Neuronal stem cell (in vitro differentiated cells): Measurements from ENCODE around the gene TMEM135.

Experiments
- DNase-seq: peaks from one replicate; pipeline ENCODE4 v3.0.0-alpha.2; 2013; ENCODE audit warnings: low spot score
- H2AFZ ChIP-seq: one replicate; pipeline ENCODE4 v1.6.1; 2013; ENCODE audit warnings: mild to moderate bottlenecking, low read length, inconsistent platforms
- H2AK5ac ChIP-seq: 2 replicates; pipeline ENCODE4 v1.6.1; 2013; ENCODE audit warnings: low read depth, mild to moderate bottlenecking, inconsistent platforms, low read length, moderate library complexity, mixed read lengths
- H2BK120ac ChIP-seq: 2 replicates; pipeline ENCODE4 v1.6.1; 2013; ENCODE audit warnings: low read depth, mild to moderate bottlenecking, inconsistent platforms, low read length, moderate library complexity, mixed read lengths
- H2BK12ac ChIP-seq: one replicate; pipeline ENCODE4 v1.6.1; 2013; ENCODE audit warnings: low read length, inconsistent platforms
- H2BK15ac ChIP-seq: 2 replicates; pipeline ENCODE4 v1.6.1; 2013; ENCODE audit warnings: mild to moderate bottlenecking, low read length, inconsistent platforms, mixed read lengths
- H2BK5ac ChIP-seq: one replicate; pipeline ENCODE4 v1.6.1; 2013; ENCODE audit warnings: inconsistent platforms, mild to moderate bottlenecking, low read length, moderate library complexity
- H3K14ac ChIP-seq: one replicate; pipeline ENCODE4 v1.6.1; 2013; ENCODE audit warnings: low read length, inconsistent platforms
- H3K18ac ChIP-seq: 2 replicates; pipeline ENCODE4 v1.6.1; 2013; ENCODE audit warnings: low read length, inconsistent platforms
- H3K23ac ChIP-seq: 2 replicates; pipeline ENCODE4 v1.6.1; 2013; ENCODE audit warnings: low read depth, mild to moderate bottlenecking, mixed read lengths, low read length, inconsistent platforms; ENCODE audit not compliant: poor library complexity
- H3K27ac ChIP-seq: replicated peaks from 3 replicates; pipeline ENCODE4 v1.5.1; 2013; ENCODE audit warnings: low read length, inconsistent platforms
- H3K27me3 ChIP-seq, 3 experiments: 2 replicates each; pipeline ENCODE4 v1.6.1; 2013; ENCODE audit warnings: low read length in 3 of 3, mild to moderate bottlenecking in 2 of 3, inconsistent platforms in 1 of 3, low read depth in 1 of 3, mixed read lengths in 1 of 3, moderate library complexity in 1 of 3; ENCODE audit not compliant: control insufficient read depth in 3 of 3, insufficient read depth in 3 of 3
- H3K36me3 ChIP-seq, 2 donors: replicated peaks in 1 of 2; 2 replicates each; pipeline ENCODE4 v1.6.1; 2013; ENCODE audit warnings: low read length in 2 of 2; ENCODE audit not compliant: control insufficient read depth in 2 of 2, insufficient read depth in 2 of 2
- H3K4ac ChIP-seq: 2 replicates; pipeline ENCODE4 v1.6.1; 2013; ENCODE audit warnings: inconsistent platforms, mild to moderate bottlenecking, low read length, moderate library complexity
- H3K4me1 ChIP-seq, 2 donors: 1 replicate in 1 of 2; 2 replicates in 1 of 2; pipeline ENCODE4 v1.6.1; 2013; ENCODE audit warnings: low read length in 2 of 2, low read depth in 1 of 2; ENCODE audit not compliant: control insufficient read depth in 2 of 2, insufficient read depth in 1 of 2
- H3K4me2 ChIP-seq: one replicate; pipeline ENCODE4 v1.6.1; 2013; ENCODE audit warnings: mild to moderate bottlenecking, low read length, inconsistent platforms; ENCODE audit not compliant: insufficient read depth, poor library complexity, severe bottlenecking
- H3K4me3 ChIP-seq, 2 donors: 2 replicates each; pipeline ENCODE4 v1.5.1; 2013; ENCODE audit warnings: low read length in 2 of 2, mild to moderate bottlenecking in 2 of 2, inconsistent platforms in 1 of 2, moderate library complexity in 1 of 2
- H3K79me1 ChIP-seq: one replicate; pipeline ENCODE4 v1.6.1; 2013; ENCODE audit warnings: low read depth, mild to moderate bottlenecking, inconsistent platforms, low read length, moderate library complexity
- H3K9ac ChIP-seq: one replicate; pipeline ENCODE4 v1.6.1; 2013; ENCODE audit warnings: mild to moderate bottlenecking, low read depth, low read length, inconsistent platforms; ENCODE audit not compliant: poor library complexity
- H3K9me3 ChIP-seq, 2 donors: replicated peaks in 1 of 2; 2 replicates each; pipeline versions ENCODE3 to v1.6.1; 2013; ENCODE audit warnings: low read length in 2 of 2, mild to moderate bottlenecking in 2 of 2, inconsistent platforms in 1 of 2, low read depth in 1 of 2, mixed read lengths in 1 of 2, moderate library complexity in 1 of 2; ENCODE audit not compliant: control insufficient read depth in 2 of 2, insufficient read depth in 1 of 2
- H4K8ac ChIP-seq: one replicate; pipeline ENCODE4 v1.6.1; 2013; ENCODE audit warnings: low read depth, mild to moderate bottlenecking, inconsistent platforms, low read length, moderate library complexity
- H4K91ac ChIP-seq: one replicate; pipeline ENCODE4 v1.6.1; 2013; ENCODE audit warnings: low read length, low read depth, mild to moderate bottlenecking, inconsistent platforms; ENCODE audit not compliant: poor library complexity
- WGBS, 2 donors: extraction: QIAGEN DNeasy Blood & Tissue Kit; methylation state at CpG; one replicate each; pipeline ENCODE4 v1.1.7; 2013; ENCODE audit warnings: missing lambda C conversion rate in 2 of 2, mixed read lengths in 1 of 2; ENCODE audit not compliant: insufficient read length in 2 of 2, insufficient replicate concordance in 1 of 2; ENCODE audit errors: extremely low coverage in 2 of 2; 5-methylcytosine and 5-hydroxymethylcytosine counted together

The TMEM135 gene

GRCh38 chr11:87323899-87324298 is 286.2 kb downstream of the TMEM135 start:
- H2BK120ac ChIP-seq = no peak overlapping the region
- no peak overlapping the region for H4K91ac ChIP-seq
- H2BK15ac ChIP-seq = no peak overlapping the region
- H3K79me1 ChIP-seq = no peaks in the 10 kb centered on the region
- no peak overlapping the region for H4K8ac ChIP-seq
- no peak overlapping the region for H3K23ac ChIP-seq
- H2BK5ac ChIP-seq = no peak overlapping the region
- no peaks in the 10 kb centered on the region for H3K9me3 ChIP-seq
- no peak overlapping the region for H2BK12ac ChIP-seq
- no peaks in the 10 kb centered on the region for H3K27me3 ChIP-seq
- H3K4ac ChIP-seq = no peak overlapping the region
- H2AK5ac ChIP-seq = no peak overlapping the region
- H3K4me2 ChIP-seq = no peak overlapping the region
- H3K9ac ChIP-seq = no peak overlapping the region
- H2AFZ ChIP-seq = no peak overlapping the region
- no peak for DNase-seq
- H3K27ac ChIP-seq = no peak overlapping the region
- H3K36me3 ChIP-seq = peaks cover 0 to 1% of the 10 kb centered on the region in 2 donors
- H3K4me3 ChIP-seq = no peak overlapping the region
- no peak overlapping the region for H3K14ac ChIP-seq
- WGBS, 2 donors = no CpG with 5 or more reads among the region's 5 CpGs
- H3K18ac ChIP-seq = no peak overlapping the region
- H3K4me1 ChIP-seq = no peaks in the 10 kb centered on the region

GRCh38 chr11:87324817-87325489 is 287.2 kb downstream of the TMEM135 start:
- no peak overlapping the region for H2BK120ac ChIP-seq
- H3K9ac ChIP-seq = no peak overlapping the region
- no peak overlapping the region for H2AK5ac ChIP-seq
- H2BK12ac ChIP-seq = no peak overlapping the region
- DNase-seq = no peak
- no peak overlapping the region for H3K27ac ChIP-seq
- no peaks in the 10 kb centered on the region for H3K27me3 ChIP-seq
- no peak overlapping the region for H3K4ac ChIP-seq
- H3K4me2 ChIP-seq = no peak overlapping the region
- H3K9me3 ChIP-seq = no peaks in the 10 kb centered on the region
- no peak overlapping the region for H3K23ac ChIP-seq
- no peak overlapping the region for H3K18ac ChIP-seq
- no peak overlapping the region for H2BK15ac ChIP-seq
- peaks cover 0 to 1% of the 10 kb centered on the region in 2 donors for H3K36me3 ChIP-seq
- H3K4me3 ChIP-seq = no peak overlapping the region
- H2BK5ac ChIP-seq = no peak overlapping the region
- H3K14ac ChIP-seq = no peak overlapping the region
- H3K4me1 ChIP-seq = no peaks in the 10 kb centered on the region
- H4K8ac ChIP-seq = no peak overlapping the region
- H3K79me1 ChIP-seq = no peaks in the 10 kb centered on the region
- H4K91ac ChIP-seq = no peak overlapping the region
- H2AFZ ChIP-seq = no peak overlapping the region

- Histone ChIP-seq H3K9me3 (no peaks in the 10 kb centered on the region), H3K14ac (no peak overlapping the region), H3K27me3 (no peaks in the 10 kb centered on the region), H4K91ac (no peak overlapping the region), H3K27ac (no peak overlapping the region), H2AFZ (no peak overlapping the region), H2BK120ac (no peak overlapping the region), H2BK5ac (no peak overlapping the region), H3K23ac (no peak overlapping the region), H3K36me3 (peaks cover 0 to 1% of the 10 kb centered on the region in 2 donors), H2AK5ac (no peak overlapping the region), H3K4ac (no peak overlapping the region), H3K4me3 (no peak overlapping the region), H3K18ac (no peak overlapping the region), H4K8ac (no peak overlapping the region), H3K79me1 (no peaks in the 10 kb centered on the region), H2BK15ac (no peak overlapping the region), H2BK12ac (no peak overlapping the region), H3K4me1 (no peaks in the 10 kb centered on the region), H3K9ac (no peak overlapping the region), H3K4me2 (no peak overlapping the region)
- WGBS, 2 donors = no CpG with 5 or more reads among the region's 3 CpGs
- no peak for DNase-seq
These were observed 287.7 kb downstream of the TMEM135 start for GRCh38 chr11:87325490-87325872.

- no peaks in the 10 kb centered on the region for H3K79me1 ChIP-seq
- H3K4me1 ChIP-seq = no peaks in the 10 kb centered on the region
- no peak overlapping the region for H3K4me3 ChIP-seq
- H3K4ac ChIP-seq = no peak overlapping the region
- H2BK5ac ChIP-seq = no peak overlapping the region
- no peaks in the 10 kb centered on the region for H3K36me3 ChIP-seq
- no peak overlapping the region for H3K27ac ChIP-seq
- H3K9me3 ChIP-seq = no peaks in the 10 kb centered on the region
- no peak overlapping the region for H4K8ac ChIP-seq
- no peak overlapping the region for H2AK5ac ChIP-seq
- no peak overlapping the region for H3K23ac ChIP-seq
- H2BK15ac ChIP-seq = no peak overlapping the region
- no peaks in the 10 kb centered on the region for H3K27me3 ChIP-seq
- no peak overlapping the region for H3K9ac ChIP-seq
- no peak overlapping the region for H4K91ac ChIP-seq
- no peak for DNase-seq
- WGBS, 2 donors = no CpG with 5 or more reads among the region's 2 CpGs
- H3K18ac ChIP-seq = no peak overlapping the region
- no peak overlapping the region for H3K14ac ChIP-seq
- no peak overlapping the region for H2BK12ac ChIP-seq
- no peak overlapping the region for H2BK120ac ChIP-seq
- no peak overlapping the region for H2AFZ ChIP-seq
- no peak overlapping the region for H3K4me2 ChIP-seq
These were observed 288.9 kb downstream of the TMEM135 start for GRCh38 chr11:87326594-87326993.
